SK-N-SH treated with all-trans-retinoic acid at 6 μM for 48 hours (cell line): ENCODE results near the gene SH3PXD2A.

Experiments
- ATAC-seq: fragments of 200-7000 bp; cut with Tn5 transposase; 3 replicates; pipeline ENCODE4 v1.9.1; 2020; ENCODE audit warnings: mild to moderate bottlenecking, moderate library complexity
- BACH2 ChIP-seq: fragments of 250-450 bp; sonication (Bioruptor Pico); IDR thresholded peaks from 2 replicates; pipeline ENCODE4 v1.9.0; 2021; ENCODE audit warnings: mild to moderate bottlenecking, borderline replicate concordance
- CREB5 ChIP-seq: fragments of 250-450 bp; sonication (Bioruptor Pico); IDR thresholded peaks from 2 replicates; pipeline ENCODE4 v1.5.1; 2020; ENCODE audit warnings: low read depth, mild to moderate bottlenecking, moderate library complexity
- CSDC2 ChIP-seq: fragments of 250-450 bp; sonication (Bioruptor Pico); IDR thresholded peaks from 2 replicates; pipeline ENCODE4 v1.5.0; 2020; ENCODE audit warnings: mild to moderate bottlenecking, moderate library complexity
- CSRNP3 ChIP-seq: fragments of 250-450 bp; sonication (Bioruptor Pico); IDR thresholded peaks from 2 replicates; pipeline ENCODE4 v1.5.1; 2021; ENCODE audit warnings: mild to moderate bottlenecking, moderate library complexity
- ESRRG ChIP-seq: fragments of 250-450 bp; sonication (Bioruptor Pico); IDR thresholded peaks from 2 replicates; pipeline ENCODE4 v1.6.1; 2021; ENCODE audit warnings: mild to moderate bottlenecking
- GLIS3 ChIP-seq: fragments of 250-450 bp; sonication (Bioruptor Pico); IDR thresholded peaks from 2 replicates; pipeline ENCODE4 v1.5.0; 2020; ENCODE audit warnings: mild to moderate bottlenecking, moderate library complexity
- ISL1 ChIP-seq: fragments of 250-450 bp; sonication (Bioruptor Pico); IDR thresholded peaks from 2 replicates; pipeline ENCODE4 v2.1.2; 2022; ENCODE audit warnings: mild to moderate bottlenecking, moderate library complexity
- OSR1 ChIP-seq: fragments of 250-450 bp; sonication (Bioruptor Pico); IDR thresholded peaks from 2 replicates; pipeline ENCODE4 v1.8.0; 2022; ENCODE audit warnings: moderate library complexity, mild to moderate bottlenecking, inconsistent platforms
- PPARA ChIP-seq: fragments of 250-450 bp; sonication (Bioruptor Pico); IDR thresholded peaks from 2 replicates; pipeline ENCODE4 v1.5.0; 2020; ENCODE audit warnings: mild to moderate bottlenecking, borderline replicate concordance
- RARB ChIP-seq: fragments of 250-450 bp; sonication (Bioruptor Pico); IDR thresholded peaks from 2 replicates; pipeline ENCODE4 v1.8.0; 2021; ENCODE audit warnings: mild to moderate bottlenecking, moderate library complexity
- SNAI2 ChIP-seq: fragments of 250-450 bp; sonication (Bioruptor Pico); IDR thresholded peaks from 2 replicates; pipeline ENCODE4 v1.5.0; 2020; ENCODE audit warnings: mild to moderate bottlenecking, moderate library complexity
- TCF4 ChIP-seq: fragments of 250-450 bp; sonication (Bioruptor Pico); IDR thresholded peaks from 2 replicates; pipeline ENCODE4 v1.8.0; 2021; ENCODE audit warnings: mild to moderate bottlenecking, moderate library complexity, borderline replicate concordance
- TOX ChIP-seq: fragments of 250-450 bp; sonication (Bioruptor Pico); IDR thresholded peaks from 2 replicates; pipeline ENCODE4 v1.8.0; 2021; ENCODE audit warnings: mild to moderate bottlenecking, moderate library complexity, borderline replicate concordance
- ZC3H10 ChIP-seq: fragments of 250-450 bp; sonication (Bioruptor Pico); IDR thresholded peaks from 2 replicates; pipeline ENCODE4 v1.5.1; 2021; ENCODE audit warnings: mild to moderate bottlenecking, moderate library complexity
- ZFP30 ChIP-seq: fragments of 450-650 bp; formaldehyde crosslinking; IDR thresholded peaks from 2 replicates; pipeline ENCODE4 v1.5.0; 2022; ENCODE audit warnings: mild to moderate bottlenecking, moderate library complexity
- ZNF565 ChIP-seq: fragments of 450-650 bp; formaldehyde crosslinking; conservative IDR thresholded peaks from 2 replicates; pipeline ENCODE4 v1.5.0; 2020; ENCODE audit warnings: low read depth, mild to moderate bottlenecking, moderate library complexity
- ZNF70 ChIP-seq: fragments of 450-650 bp; formaldehyde crosslinking; IDR thresholded peaks from 2 replicates; pipeline ENCODE4 v1.5.0; 2020; ENCODE audit warnings: mild to moderate bottlenecking, moderate library complexity
- ZNF8 ChIP-seq: fragments of 450-650 bp; formaldehyde crosslinking; IDR thresholded peaks from 2 replicates; pipeline ENCODE4 v1.5.0; 2020; ENCODE audit warnings: mild to moderate bottlenecking, moderate library complexity
- TF ChIP-seq, protein P1 (sequence below): fragments of 250-450 bp; sonication (Bioruptor Pico); IDR thresholded peaks from 2 replicates; pipeline ENCODE4 v1.8.0; 2021; ENCODE audit warnings: low read depth, mild to moderate bottlenecking, moderate library complexity, borderline replicate concordance
- TF ChIP-seq, protein P2 (sequence below): fragments of 250-450 bp; sonication (Bioruptor Pico); IDR thresholded peaks from 2 replicates; pipeline ENCODE4 v1.8.0; 2020; ENCODE audit warnings: mild to moderate bottlenecking, moderate library complexity, borderline replicate concordance
- TF ChIP-seq, protein P3 (sequence below): fragments of 250-450 bp; sonication (Bioruptor Pico); IDR thresholded peaks from 2 replicates; pipeline ENCODE4 v1.5.0; 2020; ENCODE audit warnings: mild to moderate bottlenecking, moderate library complexity

Gene SH3PXD2A

GRCh38 chr10:103736763-103737162 is 118.6 kb downstream of the SH3PXD2A start:
- 0 out of 3 replicates have a peak, but pooled peaks have one; percentile 5 for ATAC-seq

GRCh38 chr10:103736044-103736443 is 119.3 kb downstream of the SH3PXD2A start:
- ATAC-seq = no peak
- TF ChIP-seq, protein P1, sequence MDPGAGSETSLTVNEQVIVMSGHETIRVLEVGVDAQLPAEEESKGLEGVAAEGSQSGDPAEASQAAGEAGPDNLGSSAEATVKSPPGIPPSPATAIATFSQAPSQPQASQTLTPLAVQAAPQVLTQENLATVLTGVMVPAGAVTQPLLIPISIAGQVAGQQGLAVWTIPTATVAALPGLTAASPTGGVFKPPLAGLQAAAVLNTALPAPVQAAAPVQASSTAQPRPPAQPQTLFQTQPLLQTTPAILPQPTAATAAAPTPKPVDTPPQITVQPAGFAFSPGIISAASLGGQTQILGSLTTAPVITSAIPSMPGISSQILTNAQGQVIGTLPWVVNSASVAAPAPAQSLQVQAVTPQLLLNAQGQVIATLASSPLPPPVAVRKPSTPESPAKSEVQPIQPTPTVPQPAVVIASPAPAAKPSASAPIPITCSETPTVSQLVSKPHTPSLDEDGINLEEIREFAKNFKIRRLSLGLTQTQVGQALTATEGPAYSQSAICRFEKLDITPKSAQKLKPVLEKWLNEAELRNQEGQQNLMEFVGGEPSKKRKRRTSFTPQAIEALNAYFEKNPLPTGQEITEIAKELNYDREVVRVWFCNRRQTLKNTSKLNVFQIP (CRISPR knock-in tag) = no peak
- no peak for TF ChIP-seq ZNF565
- TF ChIP-seq ZC3H10 (CRISPR knock-in tag) = no peak
- TF ChIP-seq ZNF70 (CRISPR knock-in tag) = no peak
- TF ChIP-seq CSRNP3 = no peak
- no peak for TF ChIP-seq PPARA (CRISPR knock-in tag)
- no peak for TF ChIP-seq CSDC2 (CRISPR knock-in tag)
- TF ChIP-seq, protein P2, sequence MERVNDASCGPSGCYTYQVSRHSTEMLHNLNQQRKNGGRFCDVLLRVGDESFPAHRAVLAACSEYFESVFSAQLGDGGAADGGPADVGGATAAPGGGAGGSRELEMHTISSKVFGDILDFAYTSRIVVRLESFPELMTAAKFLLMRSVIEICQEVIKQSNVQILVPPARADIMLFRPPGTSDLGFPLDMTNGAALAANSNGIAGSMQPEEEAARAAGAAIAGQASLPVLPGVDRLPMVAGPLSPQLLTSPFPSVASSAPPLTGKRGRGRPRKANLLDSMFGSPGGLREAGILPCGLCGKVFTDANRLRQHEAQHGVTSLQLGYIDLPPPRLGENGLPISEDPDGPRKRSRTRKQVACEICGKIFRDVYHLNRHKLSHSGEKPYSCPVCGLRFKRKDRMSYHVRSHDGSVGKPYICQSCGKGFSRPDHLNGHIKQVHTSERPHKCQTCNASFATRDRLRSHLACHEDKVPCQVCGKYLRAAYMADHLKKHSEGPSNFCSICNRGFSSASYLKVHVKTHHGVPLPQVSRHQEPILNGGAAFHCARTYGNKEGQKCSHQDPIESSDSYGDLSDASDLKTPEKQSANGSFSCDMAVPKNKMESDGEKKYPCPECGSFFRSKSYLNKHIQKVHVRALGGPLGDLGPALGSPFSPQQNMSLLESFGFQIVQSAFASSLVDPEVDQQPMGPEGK = no peak
- TF ChIP-seq OSR1 (CRISPR knock-in tag) = no peak
- TF ChIP-seq, protein P3, sequence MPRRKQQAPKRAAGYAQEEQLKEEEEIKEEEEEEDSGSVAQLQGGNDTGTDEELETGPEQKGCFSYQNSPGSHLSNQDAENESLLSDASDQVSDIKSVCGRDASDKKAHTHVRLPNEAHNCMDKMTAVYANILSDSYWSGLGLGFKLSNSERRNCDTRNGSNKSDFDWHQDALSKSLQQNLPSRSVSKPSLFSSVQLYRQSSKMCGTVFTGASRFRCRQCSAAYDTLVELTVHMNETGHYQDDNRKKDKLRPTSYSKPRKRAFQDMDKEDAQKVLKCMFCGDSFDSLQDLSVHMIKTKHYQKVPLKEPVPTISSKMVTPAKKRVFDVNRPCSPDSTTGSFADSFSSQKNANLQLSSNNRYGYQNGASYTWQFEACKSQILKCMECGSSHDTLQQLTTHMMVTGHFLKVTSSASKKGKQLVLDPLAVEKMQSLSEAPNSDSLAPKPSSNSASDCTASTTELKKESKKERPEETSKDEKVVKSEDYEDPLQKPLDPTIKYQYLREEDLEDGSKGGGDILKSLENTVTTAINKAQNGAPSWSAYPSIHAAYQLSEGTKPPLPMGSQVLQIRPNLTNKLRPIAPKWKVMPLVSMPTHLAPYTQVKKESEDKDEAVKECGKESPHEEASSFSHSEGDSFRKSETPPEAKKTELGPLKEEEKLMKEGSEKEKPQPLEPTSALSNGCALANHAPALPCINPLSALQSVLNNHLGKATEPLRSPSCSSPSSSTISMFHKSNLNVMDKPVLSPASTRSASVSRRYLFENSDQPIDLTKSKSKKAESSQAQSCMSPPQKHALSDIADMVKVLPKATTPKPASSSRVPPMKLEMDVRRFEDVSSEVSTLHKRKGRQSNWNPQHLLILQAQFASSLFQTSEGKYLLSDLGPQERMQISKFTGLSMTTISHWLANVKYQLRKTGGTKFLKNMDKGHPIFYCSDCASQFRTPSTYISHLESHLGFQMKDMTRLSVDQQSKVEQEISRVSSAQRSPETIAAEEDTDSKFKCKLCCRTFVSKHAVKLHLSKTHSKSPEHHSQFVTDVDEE = no peak
- no peak for TF ChIP-seq ESRRG
- no peak for TF ChIP-seq SNAI2
- TF ChIP-seq CREB5 (CRISPR knock-in tag) = no peak
- no peak for TF ChIP-seq ISL1 (CRISPR knock-in tag)
- no peak for TF ChIP-seq ZFP30 (CRISPR knock-in tag)
- no peak for TF ChIP-seq GLIS3 (CRISPR knock-in tag)
- TF ChIP-seq TCF4 = no peak
- TF ChIP-seq BACH2 = no peak
- no peak for TF ChIP-seq ZNF8 (CRISPR knock-in tag)
- no peak for TF ChIP-seq RARB (CRISPR knock-in tag)

More at GRCh38 chr10:103736763-103737162, 118.6 kb downstream of the SH3PXD2A start:
- TF ChIP-seq ZNF565 = no peak
- TF ChIP-seq OSR1 (CRISPR knock-in tag) = no peak
- no peak for TF ChIP-seq BACH2
- TF ChIP-seq CSDC2 (CRISPR knock-in tag) = no peak
- TF ChIP-seq ESRRG = no peak
- TF ChIP-seq GLIS3 (CRISPR knock-in tag) = no peak
- no peak for TF ChIP-seq TOX (CRISPR knock-in tag)
- TF ChIP-seq ZNF70 (CRISPR knock-in tag) = no peak
- no peak for TF ChIP-seq RARB (CRISPR knock-in tag)
- TF ChIP-seq CSRNP3 = no peak
- no peak for TF ChIP-seq ISL1 (CRISPR knock-in tag)
- TF ChIP-seq ZNF8 (CRISPR knock-in tag) = no peak
- TF ChIP-seq, protein P2 = no peak
- TF ChIP-seq, all 23 proteins: peak for 0
